ENCODE measurements around the gene AREL1. TPM values are rescaled to one million over a fixed set of nuclear protein-coding genes. Genes with fewer than 3 reads are reported as not detected.

AREL1 gene
- total and polyA plus RNA-seq, 4 donors = 35.6 to 54.7 (median 46.2) TPM

Small RNA genes within 50 kb of the gene (small RNA-seq; reads per million reads assigned to genes)
- gene RF00409 (ENCODE audit: low replicate concordance) = not detected

Other genes with a start within 250 kb of the AREL1 start
- 100 to 1,000 TPM in 1 of 2 donors, 10 to 100 TPM in 1; 76.8 to 174 TPM for gene NPC2, start 219.8 kb downstream of the AREL1 start, total RNA-seq
- gene NPC2, start 219.8 kb downstream of the AREL1 start, polyA plus RNA-seq (ENCODE audit: insufficient read length in 2 of 2) = 10 to 100 TPM; 80.9 to 92.5 TPM
- 10 to 100 TPM; 21.1 to 41.0 TPM for gene ISCA2, start 219.3 kb downstream of the AREL1 start, total RNA-seq
- 10 to 100 TPM; 32.3 to 35.1 TPM for gene ISCA2, start 219.3 kb downstream of the AREL1 start, polyA plus RNA-seq (ENCODE audit: insufficient read length in 2 of 2)
- gene LTBP2, start 100.8 kb downstream of the AREL1 start, total RNA-seq = 10 to 100 TPM; 20.8 to 23.9 TPM
- gene LTBP2, start 100.8 kb downstream of the AREL1 start, polyA plus RNA-seq (ENCODE audit: insufficient read length in 2 of 2) = 1 to 10 TPM; 2.2 to 6.3 TPM
- gene FCF1, start 64 bp upstream of the AREL1 start, total RNA-seq = 10 to 100 TPM; 23.3 to 30.7 TPM
- 10 to 100 TPM; 39.4 to 42.3 TPM for gene FCF1, start 64 bp upstream of the AREL1 start, polyA plus RNA-seq (ENCODE audit: insufficient read length in 2 of 2)
- 10 to 100 TPM; 59.7 to 92.7 TPM for gene YLPM1, start 50.2 kb upstream of the AREL1 start, total RNA-seq
- gene YLPM1, start 50.2 kb upstream of the AREL1 start, polyA plus RNA-seq (ENCODE audit: insufficient read length in 2 of 2) = 10 to 100 TPM; 88.0 to 99.2 TPM
- gene PROX2, start 163.1 kb upstream of the AREL1 start, total RNA-seq = under 1 TPM in 1 of 2 donors, not detected in 1; 0.06 TPM
- 1 to 10 TPM; 1.3 to 3.9 TPM for gene PROX2, start 163.1 kb upstream of the AREL1 start, polyA plus RNA-seq (ENCODE audit: insufficient read length in 2 of 2)
- gene DLST, start 168.8 kb upstream of the AREL1 start, total RNA-seq = 10 to 100 TPM; 47.7 to 57.7 TPM
- 10 to 100 TPM; 74.0 to 86.2 TPM for gene DLST, start 168.8 kb upstream of the AREL1 start, polyA plus RNA-seq (ENCODE audit: insufficient read length in 2 of 2)
- 10 to 100 TPM; 15.9 to 22.0 TPM for gene RPS6KL1, start 210.2 kb upstream of the AREL1 start, total RNA-seq
- gene RPS6KL1, start 210.2 kb upstream of the AREL1 start, polyA plus RNA-seq (ENCODE audit: insufficient read length in 2 of 2) = 10 to 100 TPM; 55.3 to 69.1 TPM
- gene PGF, start 242.5 kb upstream of the AREL1 start, total RNA-seq = 10 to 100 TPM in 1 of 2 donors, 1 to 10 TPM in 1; 5.7 to 23.0 TPM
- gene PGF, start 242.5 kb upstream of the AREL1 start, polyA plus RNA-seq (ENCODE audit: insufficient read length in 2 of 2) = 10 to 100 TPM in 1 of 2 donors, 1 to 10 TPM in 1; 8.1 to 13.5 TPM

Data from spinal cord (tissue), 4 donors.